Epithelial cell of esophagus (primary cell): ENCODE data around the gene IQSEC3.
A peak's percentile ranks its signal among the peaks of the same experiment; 100 is the strongest.

Experiments
- DNase-seq: peaks from one replicate; pipeline ENCODE4 v3.0.0; 2010; ENCODE audit warnings: low read depth
- H3K4me3 ChIP-seq: 2 replicates; pipeline ENCODE4 v1.5.1; 2011; ENCODE audit warnings: mild to moderate bottlenecking, low read length, control low read depth
- TF ChIP-seq, protein P1 (sequence below): IDR thresholded peaks from 2 replicates; pipeline ENCODE4 v1.5.1; 2011; ENCODE audit warnings: low read depth, mild to moderate bottlenecking, low read length, control low read depth, inconsistent platforms; ENCODE audit not compliant: insufficient read depth; ENCODE audit errors: missing control alignments

The IQSEC3 gene

DNA sequence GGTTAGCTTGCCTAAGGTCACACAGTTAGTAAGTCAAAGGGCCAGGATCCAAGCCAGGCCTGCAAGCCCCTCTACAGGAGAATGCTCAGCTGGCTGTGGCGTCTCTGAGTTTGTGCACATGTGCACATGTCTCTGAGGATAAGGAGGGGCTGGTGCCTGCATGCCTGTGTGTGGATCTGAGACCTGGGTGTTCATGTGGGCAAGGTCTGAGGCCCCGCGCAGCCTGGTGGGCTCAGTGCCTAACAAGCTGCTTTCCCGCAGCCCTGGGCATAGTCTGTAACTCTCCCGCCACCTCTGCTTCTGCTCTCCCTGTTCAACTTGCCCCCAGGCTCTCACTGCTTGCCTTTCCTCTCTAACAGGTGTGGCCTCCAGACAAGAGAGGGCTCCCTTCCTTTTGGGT, 151.7 kb downstream of the IQSEC3 start:
- no peak for DNase-seq
- H3K4me3 ChIP-seq = no peak overlapping the region
- TF ChIP-seq, protein P1, sequence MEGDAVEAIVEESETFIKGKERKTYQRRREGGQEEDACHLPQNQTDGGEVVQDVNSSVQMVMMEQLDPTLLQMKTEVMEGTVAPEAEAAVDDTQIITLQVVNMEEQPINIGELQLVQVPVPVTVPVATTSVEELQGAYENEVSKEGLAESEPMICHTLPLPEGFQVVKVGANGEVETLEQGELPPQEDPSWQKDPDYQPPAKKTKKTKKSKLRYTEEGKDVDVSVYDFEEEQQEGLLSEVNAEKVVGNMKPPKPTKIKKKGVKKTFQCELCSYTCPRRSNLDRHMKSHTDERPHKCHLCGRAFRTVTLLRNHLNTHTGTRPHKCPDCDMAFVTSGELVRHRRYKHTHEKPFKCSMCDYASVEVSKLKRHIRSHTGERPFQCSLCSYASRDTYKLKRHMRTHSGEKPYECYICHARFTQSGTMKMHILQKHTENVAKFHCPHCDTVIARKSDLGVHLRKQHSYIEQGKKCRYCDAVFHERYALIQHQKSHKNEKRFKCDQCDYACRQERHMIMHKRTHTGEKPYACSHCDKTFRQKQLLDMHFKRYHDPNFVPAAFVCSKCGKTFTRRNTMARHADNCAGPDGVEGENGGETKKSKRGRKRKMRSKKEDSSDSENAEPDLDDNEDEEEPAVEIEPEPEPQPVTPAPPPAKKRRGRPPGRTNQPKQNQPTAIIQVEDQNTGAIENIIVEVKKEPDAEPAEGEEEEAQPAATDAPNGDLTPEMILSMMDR = no peak

DNA sequence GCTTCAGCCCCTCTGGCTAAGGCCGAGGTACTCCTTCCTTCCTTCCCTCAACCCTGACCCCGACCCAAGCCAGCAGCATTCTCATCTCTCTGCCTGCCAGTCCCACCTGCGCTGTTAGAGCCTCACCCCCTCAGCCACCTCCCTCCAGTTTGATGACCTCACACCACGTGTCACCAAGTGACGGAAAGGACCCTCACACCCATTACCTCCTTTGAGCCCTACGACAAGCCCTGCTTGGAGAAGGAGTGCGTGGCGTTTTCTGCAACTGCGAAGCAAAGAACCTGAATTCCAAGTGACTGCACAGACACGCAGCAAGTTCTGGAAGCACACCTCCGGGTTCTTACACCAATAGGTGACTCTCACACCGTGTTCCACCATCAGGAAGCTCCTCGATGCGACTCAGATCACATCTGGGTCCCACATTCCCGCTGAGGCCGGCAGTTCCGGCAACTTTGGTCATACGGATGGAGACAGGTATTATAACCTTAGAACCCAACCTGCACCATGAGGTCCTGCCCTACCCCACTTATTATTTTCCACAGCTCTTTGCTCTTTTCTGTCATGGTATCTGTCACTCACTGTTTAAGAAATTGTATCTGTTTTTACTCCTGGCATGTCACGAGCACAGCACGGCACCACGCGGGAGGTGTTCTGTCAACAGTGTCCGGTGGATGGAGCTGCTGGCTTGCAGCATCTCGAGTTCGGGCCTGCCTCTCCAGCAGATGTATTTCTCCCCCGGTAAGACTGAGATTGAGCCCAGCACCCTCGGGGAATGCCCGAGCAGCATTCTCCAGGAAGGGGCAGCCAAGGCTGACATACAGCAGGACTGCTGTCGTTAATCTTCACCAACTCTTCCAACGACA, 152.4 kb downstream of the IQSEC3 start:
- no peak for DNase-seq
- TF ChIP-seq, protein P1 = no peak
- H3K4me3 ChIP-seq = no peak overlapping the region

DNA sequence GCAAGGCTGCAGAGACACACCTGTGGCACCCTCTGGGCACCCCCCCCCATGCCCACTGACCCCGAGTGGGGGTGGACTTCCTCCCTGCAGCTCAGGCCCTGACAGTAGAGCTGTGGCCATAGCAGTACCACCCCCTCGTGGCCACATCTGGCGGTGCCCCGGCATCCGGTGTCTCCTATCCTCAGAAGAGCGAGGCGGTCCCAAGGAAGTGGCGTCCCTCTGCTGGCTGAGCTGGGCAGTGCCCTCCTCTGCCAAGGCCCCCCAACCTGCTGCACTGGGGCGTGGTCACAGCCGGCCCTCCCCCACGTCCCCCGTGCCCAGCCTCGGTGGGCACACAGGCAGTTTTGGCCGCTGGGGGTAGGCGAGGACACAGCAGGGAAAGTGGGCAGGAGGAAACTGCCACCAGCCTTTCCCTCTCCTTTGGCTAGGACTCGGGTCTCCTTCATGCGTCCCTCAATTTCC, 153.4 kb downstream of the IQSEC3 start:
- TF ChIP-seq, protein P1 = peak; percentile 47
- peak; percentile 11 for DNase-seq
- H3K4me3 ChIP-seq = no peak overlapping the region

DNA sequence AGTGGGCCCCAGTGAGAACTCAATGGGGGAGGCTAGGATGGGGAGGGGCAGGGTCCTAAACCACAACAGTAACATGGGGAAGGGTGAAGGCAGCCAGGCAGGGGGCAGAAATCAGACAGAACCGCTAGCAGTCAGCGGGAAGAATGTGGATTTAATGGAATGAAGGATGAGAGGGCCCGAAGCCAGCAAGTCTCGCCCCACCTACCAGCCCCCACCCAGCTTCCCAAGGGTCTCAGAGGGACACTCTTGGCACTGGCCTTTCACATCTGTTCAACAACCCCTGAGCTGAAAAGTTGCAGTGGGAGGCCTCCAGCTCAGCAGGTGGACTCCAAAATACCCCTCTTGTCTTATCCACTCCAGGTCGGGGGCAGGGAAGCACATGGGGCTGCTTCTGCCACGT, 153.9 kb downstream of the IQSEC3 start:
- no peak for DNase-seq
- TF ChIP-seq, protein P1 = no peak
- H3K4me3 ChIP-seq = no peak overlapping the region

DNA sequence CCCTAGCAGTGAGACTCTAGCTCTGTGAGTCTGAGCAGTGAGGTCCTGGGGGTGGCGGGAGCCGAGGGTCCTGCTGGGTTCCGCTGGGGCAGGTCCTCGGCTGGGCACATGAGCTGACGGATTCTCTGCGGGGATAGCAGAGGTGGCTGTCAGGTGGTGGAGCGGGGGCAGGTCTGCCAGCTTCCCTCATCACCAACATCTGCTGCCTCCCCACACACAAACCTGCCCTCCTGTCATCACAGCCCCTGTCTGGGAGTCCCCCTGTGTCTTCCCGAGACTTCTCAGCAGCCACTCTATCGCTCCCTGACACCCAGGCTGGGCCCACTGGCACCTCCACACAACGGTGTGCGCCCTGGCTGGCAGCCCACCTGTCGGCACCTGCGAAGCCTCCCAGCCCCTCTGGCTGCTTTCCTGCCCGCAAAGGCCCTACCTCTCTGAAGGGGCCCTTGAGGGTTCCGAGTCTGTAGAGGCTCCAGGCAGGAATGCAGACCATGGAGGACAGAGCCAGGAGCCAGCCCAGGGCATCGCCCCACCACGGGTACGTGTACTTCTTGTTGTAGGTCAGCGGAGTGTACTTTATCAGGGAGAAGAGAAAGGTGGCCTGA, 154.5 kb downstream of the IQSEC3 start:
- TF ChIP-seq, protein P1 = no peak
- no peak overlapping the region for H3K4me3 ChIP-seq
- DNase-seq = no peak

DNA sequence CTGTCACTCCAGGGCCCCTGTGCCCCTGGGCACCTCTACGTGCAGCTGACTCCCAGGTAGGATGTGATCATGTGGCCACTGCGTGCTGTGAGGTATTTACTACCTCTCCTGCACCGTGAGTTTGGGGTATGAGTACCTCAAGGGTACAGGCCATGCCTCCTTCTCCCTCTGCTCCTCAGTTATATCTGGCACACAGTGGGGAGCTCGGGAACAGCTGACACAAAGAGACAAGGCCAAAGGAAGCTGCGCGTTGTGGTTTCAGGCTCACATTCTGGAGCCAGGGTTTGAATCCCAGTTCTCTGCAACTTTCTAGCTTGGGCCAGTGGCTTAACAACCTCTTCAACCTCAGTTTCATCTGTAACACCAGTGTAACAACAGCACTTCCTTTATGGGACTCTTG, 155.2 kb downstream of the IQSEC3 start:
- TF ChIP-seq, protein P1 = no peak
- no peak for DNase-seq
- no peak overlapping the region for H3K4me3 ChIP-seq
